GM19351 (cell line): Measurements from ENCODE around the gene PCNX3.
A peak's percentile ranks its signal among the peaks of the same experiment; 100 is the strongest.

Experiments
- ATAC-seq: cut with Tn5 transposase; IDR thresholded peaks from one replicate; pipeline ENCODE4 v1.9.1; 2021; ENCODE audit warnings: mild to moderate bottlenecking, moderate library complexity; ENCODE audit not compliant: unreplicated experiment

Gene PCNX3

DNA sequence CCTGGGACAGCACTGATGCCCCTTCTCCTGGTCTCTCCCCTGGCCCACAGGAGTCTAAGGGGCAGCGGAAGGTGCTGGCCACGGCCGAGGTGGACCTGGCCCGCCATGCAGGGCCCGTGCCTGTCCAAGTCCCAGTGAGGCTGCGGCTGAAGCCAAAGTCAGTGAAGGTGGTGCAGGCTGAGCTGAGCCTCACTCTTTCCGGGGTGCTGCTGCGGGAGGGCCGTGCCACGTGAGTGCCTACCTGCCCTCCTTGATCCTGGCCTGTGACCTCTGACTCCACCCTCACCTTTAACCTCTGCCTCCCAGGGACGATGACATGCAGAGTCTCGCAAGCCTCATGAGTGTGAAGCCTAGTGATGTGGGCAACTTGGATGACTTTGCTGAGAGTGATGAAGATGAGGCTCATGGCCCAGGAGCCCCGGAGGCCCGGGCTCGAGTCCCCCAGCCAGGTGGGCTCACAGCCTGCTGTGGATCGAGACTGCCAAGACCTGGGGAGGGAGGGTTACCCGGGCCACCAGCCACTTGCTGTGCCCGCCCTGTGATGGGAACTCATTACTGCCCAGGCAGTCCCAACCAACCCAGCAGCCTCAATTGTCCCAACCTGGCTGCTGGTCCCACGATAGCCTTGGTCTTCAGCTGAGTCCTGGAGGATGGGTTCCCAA is 35.4 kb upstream of the PCNX3 start:
- ATAC-seq: no peak

DNA sequence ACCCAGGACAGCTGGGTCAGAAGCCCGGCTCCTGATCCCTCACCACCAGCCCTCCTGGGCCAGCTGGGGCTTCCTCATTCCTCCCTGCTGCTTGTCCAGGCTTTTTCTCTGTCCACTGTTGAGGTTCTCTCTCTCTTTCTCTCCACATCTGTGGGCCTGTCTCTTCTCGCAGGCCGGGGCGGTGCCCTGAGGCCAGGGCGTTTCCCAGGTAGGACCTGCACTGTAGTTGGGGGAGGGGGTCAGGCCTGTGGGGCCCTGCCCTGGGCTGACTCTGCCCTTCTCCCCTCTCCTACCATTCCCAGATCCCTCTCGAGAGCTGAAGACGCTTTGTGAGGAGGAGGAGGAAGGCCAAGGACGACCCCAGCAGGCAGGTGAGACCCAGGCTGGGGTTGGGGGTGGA is 34.8 kb upstream of the PCNX3 start:
- no peak for ATAC-seq

DNA sequence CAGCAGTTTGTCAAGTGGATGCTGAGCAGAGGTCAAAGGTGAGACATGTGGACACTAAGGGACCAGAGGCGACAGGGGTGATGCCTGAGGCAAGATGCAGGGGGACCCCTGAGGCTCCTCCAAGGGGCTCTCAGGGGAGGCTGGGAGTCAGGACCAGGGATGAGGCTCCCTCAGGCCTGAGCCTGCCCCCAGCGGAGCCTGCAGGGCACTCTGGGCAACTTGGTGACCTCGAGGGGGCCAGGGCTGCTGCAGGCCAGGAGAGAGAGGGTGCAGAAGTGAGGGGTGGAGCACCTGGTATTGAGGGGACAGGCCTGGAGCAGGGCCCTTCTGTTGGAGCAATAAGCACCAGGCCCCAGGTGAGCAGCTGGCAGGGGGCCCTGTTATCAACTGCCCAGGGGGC is 33.6 kb upstream of the PCNX3 start:
- ATAC-seq: no peak

DNA sequence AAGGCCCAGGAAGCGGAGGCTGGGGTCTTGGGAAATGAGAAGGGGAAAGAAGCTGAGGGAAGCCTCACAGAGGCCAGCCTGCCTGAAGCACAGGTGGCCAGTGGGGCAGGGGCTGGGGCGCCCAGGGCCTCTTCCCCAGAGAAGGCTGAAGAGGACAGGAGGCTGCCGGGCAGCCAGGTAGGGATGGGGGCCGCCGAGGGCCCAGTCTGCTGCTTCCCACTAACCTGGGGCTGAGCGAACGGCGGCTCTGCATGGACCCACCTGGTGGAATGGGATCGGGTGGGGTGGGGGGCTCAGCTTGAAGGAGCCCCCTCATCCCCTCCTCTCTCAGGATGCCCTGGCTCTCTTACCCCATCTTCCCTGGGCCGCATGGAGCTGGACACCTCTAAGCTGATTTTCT is 32.0 kb upstream of the PCNX3 start:
- no peak for ATAC-seq

DNA sequence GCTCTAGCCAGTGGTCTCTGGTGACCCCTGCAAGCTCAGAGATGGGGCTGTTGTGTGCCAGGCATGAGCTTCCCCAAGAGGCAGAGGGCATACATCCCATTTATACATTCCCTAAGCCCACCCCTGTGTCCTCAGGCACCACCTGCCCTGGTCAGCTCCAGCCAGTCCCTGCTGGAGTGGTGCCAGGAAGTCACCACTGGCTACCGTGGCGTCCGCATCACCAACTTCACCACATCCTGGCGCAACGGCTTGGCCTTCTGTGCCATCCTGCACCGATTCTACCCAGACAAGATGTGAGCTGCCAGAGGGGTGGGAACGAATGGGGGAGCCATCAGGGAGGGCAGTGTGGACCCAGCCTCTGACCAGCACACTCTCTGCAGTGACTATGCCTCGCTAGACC is 31.5 kb upstream of the PCNX3 start:
- no peak for ATAC-seq

DNA sequence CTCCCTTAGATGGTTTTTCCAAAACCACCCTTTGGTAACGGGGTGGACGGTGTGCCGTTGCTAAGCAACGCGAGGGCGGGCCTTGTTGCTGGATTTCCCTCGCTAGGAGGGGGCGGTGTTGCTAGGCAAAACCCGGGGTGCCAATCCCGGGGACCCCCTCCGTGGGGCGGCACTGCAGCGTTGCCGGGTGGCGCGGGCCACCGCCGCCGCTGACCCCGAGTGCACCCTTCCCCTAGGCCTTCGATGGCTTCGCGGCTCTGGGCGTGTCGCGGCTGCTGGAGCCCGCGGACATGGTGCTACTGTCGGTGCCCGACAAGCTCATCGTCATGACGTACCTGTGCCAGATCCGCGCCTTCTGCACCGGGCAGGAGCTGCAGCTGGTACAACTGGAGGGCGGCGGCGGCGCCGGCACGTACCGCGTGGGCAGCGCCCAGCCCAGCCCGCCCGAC is 30.8 kb upstream of the PCNX3 start:
- no peak for ATAC-seq

DNA sequence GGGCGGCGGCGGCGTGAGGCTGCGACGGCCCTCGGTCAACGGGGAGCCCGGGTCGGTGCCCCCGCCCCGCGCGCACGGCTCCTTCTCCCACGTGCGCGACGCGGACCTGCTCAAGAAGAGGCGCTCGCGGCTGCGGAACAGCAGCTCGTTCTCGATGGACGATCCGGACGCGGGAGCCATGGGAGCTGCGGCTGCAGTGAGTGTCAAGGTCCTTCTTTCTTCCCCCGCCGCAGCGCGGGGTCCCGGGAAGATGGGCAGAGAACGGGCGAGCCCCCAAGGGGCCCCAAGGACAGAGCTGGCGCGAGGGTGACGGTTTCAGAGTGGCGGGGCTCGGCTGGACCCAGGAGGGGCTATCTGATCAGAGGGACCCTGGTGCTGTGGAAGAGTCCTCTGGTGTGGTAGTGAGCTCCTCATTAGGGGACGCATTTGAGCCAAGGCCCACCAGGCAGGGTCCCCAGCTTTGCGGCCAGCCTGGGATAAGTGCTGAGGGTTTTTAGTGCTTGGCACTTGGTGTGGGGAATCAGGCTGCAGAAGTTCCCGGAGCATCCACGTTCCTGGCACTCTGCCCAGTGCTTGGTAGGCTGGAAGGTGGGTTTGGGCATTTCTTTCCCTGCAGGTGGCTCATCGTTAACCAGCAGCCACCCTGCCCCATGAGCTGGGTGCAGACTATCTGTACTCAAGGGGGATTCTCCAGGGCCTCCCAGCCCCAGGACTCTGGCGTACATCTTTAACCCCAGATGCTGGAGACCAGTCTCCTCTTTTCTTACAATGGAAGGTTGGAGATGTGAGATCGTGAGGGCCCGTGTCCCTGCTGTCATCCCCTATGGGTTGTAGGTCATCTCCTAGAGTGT is 30.0 kb upstream of the PCNX3 start:
- ATAC-seq: no peak

DNA sequence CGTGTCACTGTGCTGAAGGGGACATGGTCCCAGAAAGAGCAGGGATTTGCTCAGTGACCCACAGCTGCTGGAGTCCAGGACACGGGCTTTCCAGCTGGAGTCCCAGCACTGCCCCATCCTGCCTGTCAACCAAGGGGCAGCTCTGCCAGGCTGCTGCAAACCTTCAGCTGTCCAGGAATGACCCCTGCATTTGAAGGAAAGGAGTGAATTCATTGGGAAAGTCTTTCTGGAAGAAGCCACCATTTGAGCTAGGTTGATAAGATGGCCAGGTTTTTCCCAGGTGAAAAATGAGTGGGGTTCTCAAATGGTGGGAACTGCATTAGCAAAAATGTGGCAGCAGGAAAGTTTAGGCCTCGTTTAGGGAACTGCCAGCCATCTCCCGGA is 29.3 kb upstream of the PCNX3 start:
- no peak for ATAC-seq

DNA sequence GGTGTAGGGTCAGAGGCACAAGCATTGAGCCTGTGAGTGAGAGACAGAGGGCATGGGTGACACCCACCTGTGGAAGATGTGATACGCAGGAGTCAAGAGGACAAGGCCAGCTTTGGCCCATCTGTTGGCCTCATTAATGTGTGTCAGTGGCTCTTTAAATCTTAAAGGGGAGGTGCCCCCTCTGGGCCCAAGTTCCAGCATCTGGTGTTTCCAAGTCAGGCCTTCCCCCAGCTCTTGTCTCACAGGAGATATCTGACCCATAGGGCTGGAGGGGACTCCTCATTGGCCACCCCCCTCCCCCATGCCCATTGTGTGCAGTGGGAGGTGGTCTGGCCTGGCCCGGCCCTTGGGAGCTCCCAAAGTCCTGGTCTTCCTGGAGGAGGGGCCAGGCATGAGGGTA is 28.9 kb upstream of the PCNX3 start:
- ATAC-seq: no peak

DNA sequence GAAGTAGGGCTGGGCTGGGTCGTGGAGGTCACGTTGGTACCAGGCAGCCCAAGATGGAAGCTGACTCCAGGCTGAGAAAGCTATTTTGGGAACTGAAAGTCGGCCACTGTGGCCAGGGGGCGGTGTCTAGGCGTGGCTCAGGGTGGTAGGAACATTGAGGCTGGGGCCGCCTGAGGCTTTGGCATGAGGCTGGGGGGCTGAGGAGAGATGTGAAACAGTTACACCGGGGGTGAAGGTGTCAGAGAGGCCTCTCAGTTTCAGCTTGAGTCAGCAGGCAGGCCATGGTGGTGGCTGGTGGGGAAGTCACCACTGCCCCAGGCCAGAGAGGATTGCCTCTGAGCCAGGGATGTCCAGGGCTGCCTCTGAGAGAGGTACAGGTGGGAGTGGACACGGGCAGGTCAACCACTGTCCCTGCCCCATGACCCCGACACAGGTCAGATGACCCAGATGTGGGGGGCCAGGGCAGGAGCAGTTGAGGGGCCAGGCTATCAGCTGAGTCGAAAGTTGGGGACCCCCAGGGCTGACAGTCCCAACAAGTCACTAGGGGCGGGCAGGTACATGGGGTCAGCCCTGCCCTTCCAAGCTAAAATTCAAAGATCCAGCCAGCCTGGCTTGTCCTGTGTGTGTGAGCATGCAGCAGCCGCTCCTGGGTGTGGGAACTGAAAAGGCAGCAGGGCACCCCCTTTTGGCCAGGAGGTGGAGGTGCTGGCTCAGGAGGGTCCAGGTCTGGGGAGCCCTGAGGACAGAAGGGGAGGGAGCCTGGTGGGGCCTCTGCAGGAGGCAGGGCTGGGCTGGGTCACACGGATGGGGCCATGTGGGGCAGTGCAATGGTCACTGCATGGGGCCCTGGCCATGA is 27.1 kb upstream of the PCNX3 start:
- ATAC-seq: peak; percentile 81

DNA sequence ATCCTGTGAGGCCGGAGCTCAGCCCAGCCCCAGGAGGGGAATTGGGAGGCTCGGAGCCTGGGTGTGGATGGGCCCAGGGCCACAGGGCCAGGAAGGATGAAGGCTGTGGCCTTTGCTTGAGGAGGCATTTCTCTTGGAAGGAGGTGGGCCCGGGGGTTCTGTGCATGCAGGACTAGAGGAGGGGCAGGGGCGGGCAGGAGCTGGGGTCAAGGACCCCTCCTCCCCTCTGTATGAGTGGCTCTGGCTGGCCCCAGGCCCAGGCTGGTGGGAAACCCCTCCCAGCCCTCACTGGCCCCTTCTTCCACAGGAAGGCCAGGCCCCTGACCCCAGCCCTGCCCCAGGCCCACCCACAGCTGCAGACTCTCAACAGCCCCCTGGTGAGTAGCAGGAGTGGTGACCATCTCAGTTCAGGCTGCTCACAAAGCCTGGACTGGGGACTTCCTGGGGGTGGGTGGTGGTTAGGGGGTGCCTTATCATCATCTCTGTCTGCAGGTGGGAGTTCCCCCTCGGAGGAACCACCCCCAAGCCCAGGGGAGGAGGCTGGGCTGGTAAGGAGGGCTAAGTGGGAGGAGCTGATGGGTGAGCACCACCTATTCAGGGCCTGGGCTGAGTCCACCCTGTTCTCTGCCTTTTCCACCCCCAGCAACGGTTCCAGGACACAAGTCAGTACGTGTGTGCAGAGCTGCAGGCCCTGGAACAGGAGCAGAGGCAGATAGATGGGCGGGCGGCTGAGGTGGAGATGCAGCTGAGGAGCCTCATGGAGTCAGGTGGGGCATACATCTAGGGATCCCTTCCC is 25.9 kb upstream of the PCNX3 start:
- no peak for ATAC-seq

DNA sequence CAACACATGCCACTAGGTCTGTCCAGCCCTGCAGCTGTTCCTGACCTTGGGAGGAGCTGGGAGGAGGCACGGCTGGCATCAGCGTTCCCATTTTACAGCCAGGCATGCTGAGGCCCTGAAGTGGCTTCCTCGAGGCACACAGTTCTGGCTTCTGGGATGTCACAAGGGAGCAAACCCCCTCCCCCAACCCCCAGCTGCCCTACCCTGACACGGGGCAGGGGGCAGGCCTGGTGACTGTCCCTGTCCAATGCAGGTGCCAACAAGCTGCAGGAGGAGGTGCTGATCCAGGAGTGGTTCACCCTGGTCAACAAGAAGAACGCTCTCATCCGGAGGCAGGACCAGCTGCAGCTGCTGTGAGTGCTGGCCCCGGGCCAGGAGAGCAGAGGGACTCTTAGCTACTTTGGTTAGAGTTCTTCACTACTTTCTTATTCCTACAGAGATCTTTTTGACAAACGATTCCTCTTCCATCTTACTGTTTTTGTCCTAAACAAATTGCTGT is 25.3 kb upstream of the PCNX3 start:
- no peak for ATAC-seq

DNA sequence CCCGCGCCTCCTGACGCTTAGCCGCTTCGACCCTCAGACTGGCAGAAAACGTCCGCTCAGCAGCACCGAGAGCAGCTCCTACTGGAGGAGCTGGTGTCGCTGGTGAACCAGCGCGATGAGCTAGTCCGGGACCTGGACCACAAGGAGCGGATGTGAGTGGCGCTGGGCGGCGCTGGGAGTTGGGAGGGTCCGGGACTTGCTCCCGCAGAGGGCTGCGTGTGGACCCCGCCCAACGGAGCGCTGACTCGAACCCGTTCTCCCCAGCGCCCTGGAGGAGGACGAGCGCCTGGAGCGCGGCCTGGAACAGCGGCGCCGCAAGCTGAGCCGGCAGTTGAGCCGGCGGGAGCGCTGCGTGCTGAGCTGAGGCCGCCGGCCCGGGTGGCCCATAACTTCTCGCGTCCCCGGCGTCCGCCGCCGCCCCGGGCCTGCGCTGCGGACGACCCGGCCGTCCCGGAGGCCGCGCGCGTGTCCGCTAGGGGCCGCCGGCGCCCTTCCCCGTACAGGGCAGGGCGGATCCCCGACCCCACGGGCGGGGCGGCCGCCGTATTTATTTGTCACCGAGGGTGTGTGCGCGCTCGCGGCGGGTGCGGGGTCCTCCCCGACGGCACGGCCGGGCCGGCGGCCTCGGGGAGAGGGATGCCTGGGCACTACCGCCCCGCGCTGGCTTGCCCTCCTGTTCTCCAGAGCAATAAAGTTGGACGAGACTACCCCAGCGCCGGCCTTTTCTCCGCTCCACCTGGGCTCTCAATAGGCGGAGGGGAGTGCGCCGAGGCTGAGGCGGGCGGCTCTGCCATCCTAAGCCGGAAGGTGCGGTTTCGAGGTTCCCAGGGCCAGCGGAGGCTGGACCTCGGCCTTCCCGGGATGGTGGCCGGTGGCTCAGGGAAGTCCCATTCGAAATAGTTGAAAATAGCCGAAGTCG is 23.4 kb upstream of the PCNX3 start:
- no peak for ATAC-seq

DNA sequence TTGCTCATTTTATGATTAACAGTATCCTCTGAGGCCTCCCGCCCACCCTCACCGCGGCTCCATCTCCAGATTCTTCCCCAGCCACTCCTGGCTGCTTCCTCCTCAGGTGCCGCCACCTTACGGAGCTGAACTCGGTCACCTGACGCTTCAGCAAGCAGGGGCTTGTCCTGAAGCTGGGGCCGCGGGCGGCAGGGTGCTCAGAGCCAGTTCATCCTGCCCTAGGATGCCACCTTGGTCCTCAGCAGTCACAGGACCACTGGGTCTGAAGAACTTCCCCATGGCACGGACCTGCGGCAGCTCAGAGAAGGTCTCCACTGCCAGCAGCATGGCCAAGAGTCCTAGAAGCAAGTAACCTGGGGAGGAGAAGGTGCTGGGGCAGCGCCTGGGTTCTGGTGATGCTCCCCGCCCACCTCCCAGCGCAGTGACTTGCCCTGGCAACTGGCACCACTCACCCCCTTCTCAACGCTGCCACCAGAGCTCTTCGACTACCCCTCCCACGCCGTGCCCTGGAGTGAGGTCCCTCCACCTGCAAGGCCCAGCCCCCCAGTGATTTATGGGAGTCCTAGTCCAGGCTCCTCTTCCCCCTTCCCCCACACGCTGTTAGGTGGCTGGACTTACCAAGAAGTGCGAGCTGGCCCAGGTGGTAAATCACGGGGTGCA is 22.6 kb upstream of the PCNX3 start:
- ATAC-seq: no peak

DNA sequence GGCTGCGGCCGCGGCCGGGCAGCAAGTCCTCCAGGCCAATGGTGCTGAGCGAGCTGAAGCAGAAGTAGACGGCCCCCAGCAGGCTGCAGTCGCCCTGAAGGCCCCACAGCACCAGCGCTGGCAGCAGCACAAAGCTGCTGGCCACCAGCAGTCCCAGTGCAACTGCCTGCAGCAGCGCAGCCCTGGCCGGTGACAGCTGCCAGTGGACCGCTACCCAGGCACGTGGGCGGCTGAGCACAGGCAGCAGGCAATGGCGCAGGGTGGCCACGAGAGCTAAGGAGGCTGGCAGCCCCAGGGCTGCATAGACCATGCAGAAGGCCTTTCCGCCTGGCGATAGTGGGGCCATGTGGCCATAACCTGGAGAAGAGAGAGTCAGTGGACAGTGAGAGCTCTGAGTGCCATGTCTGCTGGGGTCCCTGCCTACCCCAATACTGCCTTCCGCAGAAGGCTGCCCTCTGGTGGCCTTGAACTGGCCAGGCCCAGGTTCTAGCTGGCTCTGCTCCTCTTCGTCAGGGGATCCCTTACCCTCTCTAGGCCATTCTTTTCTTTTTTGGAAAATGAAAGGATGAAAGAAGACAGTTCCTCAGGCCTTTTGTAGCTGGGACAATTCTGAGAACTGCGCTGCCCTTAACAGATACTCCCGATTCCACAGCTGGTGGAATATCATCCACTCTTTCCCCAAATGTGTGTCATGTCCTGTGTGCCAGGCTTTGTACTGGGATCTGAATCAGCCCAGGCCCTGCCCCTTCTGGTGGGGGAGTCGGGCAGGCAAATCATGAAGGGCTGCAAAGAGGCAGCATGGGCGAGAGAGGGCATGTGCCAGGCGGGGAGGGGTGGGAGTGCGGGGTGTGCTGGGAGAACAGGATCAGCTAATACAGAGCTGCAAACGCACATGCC is 21.8 kb upstream of the PCNX3 start:
- no peak for ATAC-seq

DNA sequence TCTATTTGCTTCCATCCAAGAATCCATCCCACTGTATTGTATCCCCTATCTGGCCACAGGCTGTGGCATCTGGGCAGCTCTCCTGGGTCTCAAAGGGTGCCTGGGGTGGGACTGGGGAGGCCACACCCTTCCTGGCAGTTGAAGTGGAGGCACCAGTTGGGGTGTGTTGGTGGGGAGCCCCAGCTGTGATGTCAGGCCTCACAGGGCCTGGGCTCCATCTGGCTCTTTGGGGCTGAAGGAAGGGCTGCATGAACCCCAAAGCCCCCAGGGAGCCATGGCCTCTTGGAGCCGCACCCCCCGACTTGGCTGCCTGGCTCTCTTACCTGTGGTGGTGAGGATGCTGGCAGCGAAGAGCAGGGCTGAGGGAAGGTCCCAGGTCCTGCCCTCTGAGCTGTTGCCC is 20.4 kb upstream of the PCNX3 start:
- no peak for ATAC-seq

DNA sequence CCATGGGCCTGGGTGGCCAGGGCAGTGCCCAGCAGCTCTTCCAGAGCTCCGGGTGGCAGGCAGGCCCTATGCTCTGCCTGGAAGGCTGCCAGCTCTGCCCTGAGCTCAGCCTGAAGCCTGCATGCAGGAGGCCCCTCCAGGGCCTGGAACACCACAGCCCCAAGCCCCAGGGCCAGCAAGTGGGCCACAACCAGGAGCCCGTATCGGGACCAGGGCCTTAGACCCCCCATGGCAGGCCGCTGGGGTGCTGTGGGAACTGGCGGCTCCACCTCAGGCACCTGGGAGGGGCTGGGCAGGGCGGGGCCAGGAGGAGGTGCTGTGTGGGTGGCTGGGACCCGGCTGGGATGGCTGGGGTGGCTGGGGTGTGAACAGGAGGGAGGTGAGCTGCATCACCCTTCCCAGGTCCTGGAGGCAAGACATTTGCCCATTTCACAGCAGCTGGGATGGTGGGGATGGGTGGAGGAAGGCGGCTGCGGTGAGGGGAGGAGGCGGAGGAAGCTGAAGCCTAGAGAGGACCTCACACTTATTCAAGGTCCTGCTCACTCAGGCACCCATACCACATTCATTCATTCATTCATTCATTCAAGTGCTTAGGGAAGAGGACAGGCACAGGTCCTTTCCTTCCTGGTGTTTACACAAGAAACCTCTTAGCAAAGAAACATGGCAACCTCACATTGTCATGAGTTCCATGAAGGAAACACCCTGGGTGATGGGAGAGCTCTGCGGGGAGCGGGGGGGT is 19.9 kb upstream of the PCNX3 start, which contains the start of gene KCNK7:
KCNK7 (minus strand) TSS at position 258 of the 739 bp plus-strand sequence; CDS start at position 230, 28 bp downstream.
- no peak for ATAC-seq
